ENCODE data around the gene ALPK3. TPM values are rescaled to one million over a fixed set of nuclear protein-coding genes. Genes with fewer than 3 reads are reported as not detected.
A peak's percentile ranks its signal among the peaks of the same experiment; 100 is the strongest.
"Not testable (repeated sequence)": the region's sequence is repeated elsewhere in the genome, so short reads cannot be mapped to it uniquely, and the experiment has no call there.

Gene ALPK3
- total RNA-seq, 1 experiment from 2014 or later, result 2.0 TPM

- Histone ChIP-seq H2AFZ (ENCODE audit: low read depth, low read length, poor library complexity, severe bottlenecking) (peak overlapping the region; percentile 2), H3K9me3 (ENCODE audit: control insufficient read depth in 1 of 2, insufficient read depth in 1 of 2, low read depth in 1 of 2, low read length in 2 of 2) (peaks cover 0 to 19% of the 10 kb centered on the region in 2 experiments; a peak in 2 of 4 replicates), H3K4me1 (ENCODE audit: control insufficient read depth in 1 of 2, insufficient read depth in 2 of 2, low read length in 2 of 2) (peaks cover 8 to 11% of the 10 kb centered on the region in 2 experiments)
- H3K9ac ChIP-seq (ENCODE audit: low read length); H3K4me3 ChIP-seq (replicated peaks in 1 of 2; ENCODE audit: low read depth in 1 of 2, low read length in 2 of 2); BruUV-seq (replicated peaks); H3K27me3 ChIP-seq (ENCODE audit: insufficient read depth, low read length); H3K4me2 ChIP-seq (ENCODE audit: low read length); H3K27ac ChIP-seq (ENCODE audit: low read depth, low read length); H3K79me2 ChIP-seq (ENCODE audit: insufficient read depth, low read length); H3K9me2 ChIP-seq (ENCODE audit: insufficient read depth); H3K36me3 ChIP-seq (ENCODE audit: control insufficient read depth in 1 of 2, insufficient read depth in 2 of 2, low read length in 2 of 2); H4K20me1 ChIP-seq (ENCODE audit: insufficient read depth); POLR2A ChIA-PET: not testable (repeated sequence)
- peak; percentile 61 for TF ChIP-seq CBX3 (IDR thresholded peaks at IDR 0.05; ENCODE audit: low read depth)
- TF ChIP-seq, protein P1, sequence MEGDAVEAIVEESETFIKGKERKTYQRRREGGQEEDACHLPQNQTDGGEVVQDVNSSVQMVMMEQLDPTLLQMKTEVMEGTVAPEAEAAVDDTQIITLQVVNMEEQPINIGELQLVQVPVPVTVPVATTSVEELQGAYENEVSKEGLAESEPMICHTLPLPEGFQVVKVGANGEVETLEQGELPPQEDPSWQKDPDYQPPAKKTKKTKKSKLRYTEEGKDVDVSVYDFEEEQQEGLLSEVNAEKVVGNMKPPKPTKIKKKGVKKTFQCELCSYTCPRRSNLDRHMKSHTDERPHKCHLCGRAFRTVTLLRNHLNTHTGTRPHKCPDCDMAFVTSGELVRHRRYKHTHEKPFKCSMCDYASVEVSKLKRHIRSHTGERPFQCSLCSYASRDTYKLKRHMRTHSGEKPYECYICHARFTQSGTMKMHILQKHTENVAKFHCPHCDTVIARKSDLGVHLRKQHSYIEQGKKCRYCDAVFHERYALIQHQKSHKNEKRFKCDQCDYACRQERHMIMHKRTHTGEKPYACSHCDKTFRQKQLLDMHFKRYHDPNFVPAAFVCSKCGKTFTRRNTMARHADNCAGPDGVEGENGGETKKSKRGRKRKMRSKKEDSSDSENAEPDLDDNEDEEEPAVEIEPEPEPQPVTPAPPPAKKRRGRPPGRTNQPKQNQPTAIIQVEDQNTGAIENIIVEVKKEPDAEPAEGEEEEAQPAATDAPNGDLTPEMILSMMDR (IDR thresholded peaks at IDR 0.05 in 2 of 3, conservative IDR thresholded peaks at IDR 0.05 in 1 of 3; ENCODE audit: borderline replicate concordance in 1 of 3, insufficient read depth in 1 of 3, low read depth in 2 of 3, low read length in 2 of 3), result peak; percentile 69 to 84 (median 69); a peak in 5 of 6 replicates
- TF ChIP-seq RAD21 (IDR thresholded peaks at IDR 0.05; ENCODE audit: low read depth), result peak; percentile 84
- TF ChIP-seq, protein P2, sequence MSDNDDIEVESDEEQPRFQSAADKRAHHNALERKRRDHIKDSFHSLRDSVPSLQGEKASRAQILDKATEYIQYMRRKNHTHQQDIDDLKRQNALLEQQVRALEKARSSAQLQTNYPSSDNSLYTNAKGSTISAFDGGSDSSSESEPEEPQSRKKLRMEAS (IDR thresholded peaks at IDR 0.05), result 0 out of 2 replicates have a peak, but pooled peaks have one; percentile 16
- RAD21 ChIA-PET (ENCODE audit: low non-redundant PET in 1 of 2, low total read pairs in 2 of 2, uncharacterized antibody in 2 of 2, unreplicated experiment in 2 of 2), result interaction anchor here in 1 of 2 experiments (1.0 kb wide), 1 partner anchor 84 kb away, joined by 3 read pairs; no protein-coding TSS in a partner anchor
- ATAC-seq (peak; percentile 91), DNase-seq (ENCODE audit: low read depth, low spot score) (peak; percentile 76)
- CTCF ChIA-PET, result interaction anchor here (1.0 to 2.1 kb wide), 2 partner anchors 33 to 83 kb away, joined by 4 to 9 read pairs; no protein-coding TSS in a partner anchor
- intact Hi-C loops (cut with micrococcal nuclease), result loop anchor here (2.0 to 10.0 kb wide), 3 partner anchors 33 to 199 kb away; no protein-coding TSS in a partner anchor
These were observed 28.5 kb downstream of the ALPK3 start for GRCh38 chr15:84845631-84846030.

- Histone ChIP-seq H3K4me2 (ENCODE audit: low read length) (no peak overlapping the region), H3K36me3 (ENCODE audit: control insufficient read depth in 1 of 2, insufficient read depth in 2 of 2, low read length in 2 of 2) (no peaks in the 10 kb centered on the region), H3K4me3 (replicated peaks in 1 of 2; ENCODE audit: low read depth in 1 of 2, low read length in 2 of 2) (no peak overlapping the region), H3K79me2 (ENCODE audit: insufficient read depth, low read length) (no peaks in the 10 kb centered on the region), H3K4me1 (ENCODE audit: control insufficient read depth in 1 of 2, insufficient read depth in 2 of 2, low read length in 2 of 2) (peaks cover 2 to 5% of the 10 kb centered on the region in 2 experiments; a peak in 3 of 4 replicates), H3K9me2 (ENCODE audit: insufficient read depth) (no peaks in the 10 kb centered on the region), H2AFZ (ENCODE audit: low read depth, low read length, poor library complexity, severe bottlenecking) (no peak overlapping the region), H3K27me3 (ENCODE audit: insufficient read depth, low read length) (no peaks in the 10 kb centered on the region), H4K20me1 (ENCODE audit: insufficient read depth) (no peaks in the 10 kb centered on the region), H3K27ac (ENCODE audit: low read depth, low read length) (no peak overlapping the region), H3K9me3 (ENCODE audit: control insufficient read depth in 1 of 2, insufficient read depth in 1 of 2, low read depth in 1 of 2, low read length in 2 of 2) (peaks cover 0 to 19% of the 10 kb centered on the region in 2 experiments; a peak in 2 of 4 replicates), H3K9ac (ENCODE audit: low read length) (no peak overlapping the region)
- no peak for TF ChIP-seq EGR1 (IDR thresholded peaks at IDR 0.05; ENCODE audit: low read depth)
- TF ChIP-seq CBX3 (IDR thresholded peaks at IDR 0.05; ENCODE audit: low read depth), result no peak
- TF ChIP-seq TCF7L2 (IDR thresholded peaks at IDR 0.05; ENCODE audit: borderline replicate concordance, extremely low read depth, insufficient read depth, insufficient read length), result no peak
- no peak for TF ChIP-seq RAD21 (IDR thresholded peaks at IDR 0.05; ENCODE audit: low read depth)
- no peak for TF ChIP-seq FOSL1 (IDR thresholded peaks at IDR 0.05; ENCODE audit: low read depth)
- TF ChIP-seq EZH2 (IDR thresholded peaks at IDR 0.05), result no peak
- no TSS peak for BruUV-seq (replicated peaks)
- intact Hi-C loops (cut with micrococcal nuclease), result loop anchor here (10.0 kb wide), 1 partner anchor 199 kb away; no protein-coding TSS in a partner anchor
- ChIA-PET CTCF (interaction anchor here (2.1 kb wide), 1 partner anchor 32 kb away, joined by 9 read pairs; no protein-coding TSS in a partner anchor), POLR2A (no interaction called here), RAD21 (ENCODE audit: low non-redundant PET in 1 of 2, low total read pairs in 2 of 2, uncharacterized antibody in 2 of 2, unreplicated experiment in 2 of 2) (no interaction called here)
- ATAC-seq (no peak), DNase-seq (ENCODE audit: low read depth, low spot score) (no peak)
These were observed 29.1 kb downstream of the ALPK3 start for GRCh38 chr15:84846269-84846668.
